ENCODE measurements around the gene ADAR. TPM values are rescaled to one million over a fixed set of nuclear protein-coding genes. Genes with fewer than 3 reads are reported as not detected.

Gene ADAR
- total RNA-seq, 1 donor from 2014 or later: 275 TPM

DNA sequence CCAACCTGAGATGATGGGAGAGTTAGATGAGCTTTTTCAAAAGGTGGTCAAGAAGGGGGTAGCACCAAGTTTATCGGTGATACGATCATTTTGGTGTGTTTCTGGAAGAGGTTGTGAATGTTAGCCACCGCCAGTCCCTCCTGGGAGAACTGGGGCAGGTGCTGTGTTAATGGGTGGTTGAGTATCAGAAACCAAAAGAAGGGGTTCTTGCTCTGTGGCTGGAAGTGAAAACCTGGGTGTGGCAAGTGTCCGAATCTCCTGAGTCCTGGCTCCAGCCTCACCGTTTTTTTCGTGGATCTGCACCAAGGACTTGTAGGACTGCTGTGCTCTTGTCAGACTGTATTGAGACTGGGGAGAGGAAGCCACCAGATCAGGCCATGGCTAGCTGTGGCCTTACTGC, 57.3 kb downstream of the ADAR start:
- Mint-ChIP-seq H3K9me3 (ENCODE audit: unreplicated experiment) (no peaks in the 10 kb centered on the region), H3K4me1 (ENCODE audit: low read depth, unreplicated experiment) (peaks cover 9% of the 10 kb centered on the region), H3K27me3 (ENCODE audit: low read depth, unreplicated experiment) (no peaks in the 10 kb centered on the region), H3K27ac (ENCODE audit: unreplicated experiment) (no peak overlapping the region), H3K4me3 (ENCODE audit: unreplicated experiment) (no peak overlapping the region), H3K36me3 (ENCODE audit: low read depth, unreplicated experiment) (peaks cover 36% of the 10 kb centered on the region)
- H4K20me1 ChIP-seq (ENCODE audit: insufficient read depth, low read length): peaks cover 83% of the 10 kb centered on the region
- peaks cover 7% of the 10 kb centered on the region for H3K79me2 ChIP-seq (ENCODE audit: insufficient read depth, low read length)
- H3K36me3 ChIP-seq (ENCODE audit: insufficient read depth, low read length): peaks cover 57% of the 10 kb centered on the region
- TF ChIP-seq, protein P1, sequence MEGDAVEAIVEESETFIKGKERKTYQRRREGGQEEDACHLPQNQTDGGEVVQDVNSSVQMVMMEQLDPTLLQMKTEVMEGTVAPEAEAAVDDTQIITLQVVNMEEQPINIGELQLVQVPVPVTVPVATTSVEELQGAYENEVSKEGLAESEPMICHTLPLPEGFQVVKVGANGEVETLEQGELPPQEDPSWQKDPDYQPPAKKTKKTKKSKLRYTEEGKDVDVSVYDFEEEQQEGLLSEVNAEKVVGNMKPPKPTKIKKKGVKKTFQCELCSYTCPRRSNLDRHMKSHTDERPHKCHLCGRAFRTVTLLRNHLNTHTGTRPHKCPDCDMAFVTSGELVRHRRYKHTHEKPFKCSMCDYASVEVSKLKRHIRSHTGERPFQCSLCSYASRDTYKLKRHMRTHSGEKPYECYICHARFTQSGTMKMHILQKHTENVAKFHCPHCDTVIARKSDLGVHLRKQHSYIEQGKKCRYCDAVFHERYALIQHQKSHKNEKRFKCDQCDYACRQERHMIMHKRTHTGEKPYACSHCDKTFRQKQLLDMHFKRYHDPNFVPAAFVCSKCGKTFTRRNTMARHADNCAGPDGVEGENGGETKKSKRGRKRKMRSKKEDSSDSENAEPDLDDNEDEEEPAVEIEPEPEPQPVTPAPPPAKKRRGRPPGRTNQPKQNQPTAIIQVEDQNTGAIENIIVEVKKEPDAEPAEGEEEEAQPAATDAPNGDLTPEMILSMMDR (IDR thresholded peaks at IDR 0.05; ENCODE audit: insufficient read depth, low read depth, low read length): no peak
- no peak for TF ChIP-seq EZH2 (IDR thresholded peaks at IDR 0.05; ENCODE audit: insufficient read depth, low read length)
- H2AFZ ChIP-seq (ENCODE audit: low read depth, low read length): no peak overlapping the region
- no peak overlapping the region for H3K4me3 ChIP-seq (ENCODE audit: insufficient read depth, low read depth, low read length)
- H3K9me3 ChIP-seq (ENCODE audit: insufficient read depth, low read depth, low read length): no peaks in the 10 kb centered on the region
- H3K4me1 ChIP-seq (ENCODE audit: insufficient read depth, low read length): peaks cover 4% of the 10 kb centered on the region
- DNase-seq (ENCODE audit: low read depth) (no peak), FAIRE-seq (no peak)
- H3K4me2 ChIP-seq (ENCODE audit: low read length): no peak overlapping the region
- H3K9ac ChIP-seq (ENCODE audit: low read length): no peak overlapping the region
- H3K27me3 ChIP-seq (ENCODE audit: insufficient read depth, low read length): no peaks in the 10 kb centered on the region
- no peak overlapping the region for H3K27ac ChIP-seq (ENCODE audit: low read depth, low read length)

DNA sequence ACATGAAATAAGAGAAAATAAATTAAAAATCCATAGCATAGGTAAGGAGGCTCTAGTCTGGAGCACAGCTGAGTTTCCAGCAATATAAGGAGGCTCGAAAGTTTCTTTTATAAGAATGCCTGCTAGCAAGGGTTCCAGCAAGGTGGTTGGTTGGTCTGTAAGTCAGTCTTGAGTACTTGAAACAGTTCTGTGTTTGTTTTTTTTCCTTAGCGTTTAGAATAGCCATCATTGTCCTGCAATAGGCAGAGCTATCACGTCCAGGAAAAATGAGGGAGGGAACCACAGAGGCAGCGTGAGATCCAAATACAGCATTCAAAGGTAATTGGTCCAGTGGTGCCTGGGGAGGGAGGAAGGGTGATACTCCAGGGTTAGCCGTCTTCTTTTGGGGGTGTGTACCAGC, 57.9 kb downstream of the ADAR start:
- no peaks in the 10 kb centered on the region for H3K9me3 Mint-ChIP-seq (ENCODE audit: unreplicated experiment)
- H3K4me1 Mint-ChIP-seq (ENCODE audit: low read depth, unreplicated experiment): peaks cover 9% of the 10 kb centered on the region
- Histone ChIP-seq H3K36me3 (ENCODE audit: insufficient read depth, low read length) (peaks cover 52% of the 10 kb centered on the region), H3K27ac (ENCODE audit: low read depth, low read length) (no peak overlapping the region), H2AFZ (ENCODE audit: low read depth, low read length) (no peak overlapping the region), H3K9me3 (ENCODE audit: insufficient read depth, low read depth, low read length) (no peaks in the 10 kb centered on the region), H3K9ac (ENCODE audit: low read length) (no peak overlapping the region), H3K4me1 (ENCODE audit: insufficient read depth, low read length) (peaks cover 4% of the 10 kb centered on the region), H3K79me2 (ENCODE audit: insufficient read depth, low read length) (peaks cover 1% of the 10 kb centered on the region), H3K4me3 (ENCODE audit: insufficient read depth, low read depth, low read length) (no peak overlapping the region), H3K4me2 (ENCODE audit: low read length) (no peak overlapping the region), H3K27me3 (ENCODE audit: insufficient read depth, low read length) (peaks cover 1% of the 10 kb centered on the region), H4K20me1 (ENCODE audit: insufficient read depth, low read length) (peaks cover 77% of the 10 kb centered on the region)
- no peak for DNase-seq (ENCODE audit: low read depth)
- no peak for FAIRE-seq
- H3K36me3 Mint-ChIP-seq (ENCODE audit: low read depth, unreplicated experiment): peaks cover 33% of the 10 kb centered on the region
- H3K27ac Mint-ChIP-seq (ENCODE audit: unreplicated experiment): no peak overlapping the region
- H3K4me3 Mint-ChIP-seq (ENCODE audit: unreplicated experiment): no peak overlapping the region
- no peak for TF ChIP-seq EZH2 (IDR thresholded peaks at IDR 0.05; ENCODE audit: insufficient read depth, low read length)
- TF ChIP-seq, protein P1 (IDR thresholded peaks at IDR 0.05; ENCODE audit: insufficient read depth, low read depth, low read length): no peak
- peaks cover 1% of the 10 kb centered on the region for H3K27me3 Mint-ChIP-seq (ENCODE audit: low read depth, unreplicated experiment)

DNA sequence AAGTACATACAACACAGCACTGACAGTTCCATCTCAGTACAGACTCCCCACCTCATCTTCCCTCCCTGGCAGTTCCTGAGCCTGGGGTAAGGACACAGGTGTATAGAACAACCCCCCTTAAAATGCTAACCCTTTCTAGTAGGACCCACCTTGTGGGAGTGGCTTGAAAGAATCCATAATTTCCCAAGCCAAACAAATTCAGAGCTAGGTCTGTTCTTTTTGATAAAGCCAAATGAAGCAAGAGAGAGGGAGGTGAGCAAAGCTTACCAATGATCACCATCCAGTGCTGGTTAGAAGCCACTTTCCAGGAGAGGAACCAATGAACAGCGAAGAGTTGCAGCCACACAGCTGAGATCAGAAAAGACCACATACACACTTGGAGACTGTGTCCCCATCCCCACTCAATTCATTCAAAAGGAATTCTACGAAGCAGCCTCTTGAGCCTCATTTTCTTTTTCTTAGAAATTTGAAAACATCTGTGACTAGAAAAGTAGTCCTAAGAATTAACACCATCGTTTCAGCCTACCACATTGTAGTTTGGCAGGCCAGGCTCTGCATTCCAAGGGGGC, 58.7 kb downstream of the ADAR start:
- Histone ChIP-seq H3K9me3 (ENCODE audit: insufficient read depth, low read depth, low read length) (no peaks in the 10 kb centered on the region), H3K4me2 (ENCODE audit: low read length) (no peak overlapping the region), H3K4me1 (ENCODE audit: insufficient read depth, low read length) (peaks cover 4% of the 10 kb centered on the region), H3K9ac (ENCODE audit: low read length) (no peak overlapping the region), H3K27ac (ENCODE audit: low read depth, low read length) (no peak overlapping the region), H4K20me1 (ENCODE audit: insufficient read depth, low read length) (peaks cover 69% of the 10 kb centered on the region), H3K4me3 (ENCODE audit: insufficient read depth, low read depth, low read length) (no peak overlapping the region), H3K36me3 (ENCODE audit: insufficient read depth, low read length) (peaks cover 44% of the 10 kb centered on the region), H3K27me3 (ENCODE audit: insufficient read depth, low read length) (peaks cover 6% of the 10 kb centered on the region), H3K79me2 (ENCODE audit: insufficient read depth, low read length) (no peaks in the 10 kb centered on the region), H2AFZ (ENCODE audit: low read depth, low read length) (no peak overlapping the region)
- TF ChIP-seq EZH2 (IDR thresholded peaks at IDR 0.05; ENCODE audit: insufficient read depth, low read length): no peak
- TF ChIP-seq, protein P1 (IDR thresholded peaks at IDR 0.05; ENCODE audit: insufficient read depth, low read depth, low read length): no peak
- no peak overlapping the region for H3K27ac Mint-ChIP-seq (ENCODE audit: unreplicated experiment)
- H3K36me3 Mint-ChIP-seq (ENCODE audit: low read depth, unreplicated experiment): peaks cover 27% of the 10 kb centered on the region
- FAIRE-seq: no peak
- peaks cover 9% of the 10 kb centered on the region for H3K4me1 Mint-ChIP-seq (ENCODE audit: low read depth, unreplicated experiment)
- H3K9me3 Mint-ChIP-seq (ENCODE audit: unreplicated experiment): no peaks in the 10 kb centered on the region
- no peak for DNase-seq (ENCODE audit: low read depth)
- peaks cover 9% of the 10 kb centered on the region for H3K27me3 Mint-ChIP-seq (ENCODE audit: low read depth, unreplicated experiment)
- no peak overlapping the region for H3K4me3 Mint-ChIP-seq (ENCODE audit: unreplicated experiment)
